HG02623 (cell line): ENCODE data around the gene ENOX1.

Experiments
- ATAC-seq: cut with Tn5 transposase; IDR thresholded peaks from one replicate; pipeline ENCODE4 v1.9.1; 2021; ENCODE audit warnings: moderate library complexity; ENCODE audit not compliant: unreplicated experiment

The ENOX1 gene

GRCh38 chr13:43492745-43493144 lies 294.0 kb downstream of the ENOX1 start:
- ATAC-seq = no peak

DNA sequence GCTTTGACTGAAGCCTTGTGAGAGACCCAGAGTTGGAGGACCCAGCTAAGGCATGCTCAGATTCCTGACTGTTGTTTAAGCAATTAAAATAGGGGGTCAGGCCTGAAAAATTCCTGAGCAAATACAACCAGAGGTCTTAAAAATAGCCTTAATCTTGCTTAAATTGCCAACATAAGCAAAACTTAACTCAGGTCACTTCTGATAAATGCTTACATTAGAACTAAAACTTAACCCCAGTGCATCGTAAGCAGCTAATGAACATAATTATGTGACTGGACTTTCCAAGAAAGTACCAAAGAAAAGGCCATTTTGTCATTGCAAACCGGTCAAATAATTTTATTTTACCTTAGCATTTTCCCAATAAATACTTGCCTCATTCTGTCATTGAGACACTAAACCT lies 294.5 kb downstream of the ENOX1 start:
- ATAC-seq = no peak

DNA sequence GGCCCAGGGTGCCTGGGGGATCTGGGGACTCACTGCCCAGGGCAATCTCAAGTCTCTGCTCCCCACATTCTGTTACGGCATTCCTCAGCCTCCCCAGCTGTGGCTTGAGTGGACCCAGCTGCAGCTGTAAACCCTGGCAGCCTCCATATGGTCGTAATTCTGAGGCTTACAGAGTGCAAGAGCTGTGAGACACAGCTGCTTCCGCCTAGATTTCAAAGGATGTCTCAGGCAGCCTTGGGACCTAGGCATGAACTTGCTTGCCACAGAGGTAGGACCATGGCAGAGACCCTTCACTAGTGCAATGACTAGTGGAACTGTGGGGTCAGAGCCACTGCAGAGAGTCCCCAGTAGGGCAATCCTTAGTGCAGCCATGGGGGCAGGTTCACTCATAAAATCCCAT lies 297.5 kb downstream of the ENOX1 start:
- ATAC-seq = no peak

- ATAC-seq = no peak
Measured at GRCh38 chr13:43487885-43488284, 298.9 kb downstream of the ENOX1 start.

- ATAC-seq = no peak
Measured at GRCh38 chr13:43487461-43487860, 299.3 kb downstream of the ENOX1 start.

DNA sequence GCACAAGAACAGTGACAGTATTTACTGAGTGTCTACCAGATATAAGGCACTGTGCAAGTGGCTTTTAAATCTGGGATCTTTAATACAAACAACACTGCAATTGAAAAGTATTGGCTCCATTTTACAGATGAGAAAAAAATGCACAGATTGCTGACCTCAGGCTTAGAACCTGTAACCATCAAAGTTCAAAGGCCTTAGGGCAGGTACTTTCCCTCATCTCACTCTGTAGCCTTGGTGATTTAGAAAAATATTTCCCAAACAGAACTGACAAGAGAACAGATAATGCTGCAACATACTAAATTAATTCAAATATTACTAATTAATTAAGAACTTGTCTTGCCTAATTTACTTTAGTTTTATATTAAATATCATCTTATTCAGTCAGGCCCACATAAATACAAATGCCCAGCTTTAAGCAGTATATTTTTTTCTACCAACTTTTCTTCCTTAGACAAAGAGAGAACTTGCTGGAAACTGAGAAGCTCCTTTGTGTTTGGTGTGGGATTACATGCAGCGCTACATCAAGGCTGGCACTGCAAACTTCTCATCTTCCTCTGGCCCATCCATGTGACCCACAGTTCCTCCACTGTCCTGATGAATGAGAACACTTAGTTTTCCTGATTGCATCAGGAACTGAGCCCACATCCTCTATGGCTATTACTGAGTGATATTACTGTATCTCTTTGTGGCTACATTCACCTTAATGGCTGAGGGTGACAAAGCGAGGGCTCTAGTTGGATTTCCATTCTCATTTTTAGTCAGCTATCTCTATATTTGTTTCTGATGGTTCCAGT lies 302.1 kb downstream of the ENOX1 start:
- no peak for ATAC-seq

DNA sequence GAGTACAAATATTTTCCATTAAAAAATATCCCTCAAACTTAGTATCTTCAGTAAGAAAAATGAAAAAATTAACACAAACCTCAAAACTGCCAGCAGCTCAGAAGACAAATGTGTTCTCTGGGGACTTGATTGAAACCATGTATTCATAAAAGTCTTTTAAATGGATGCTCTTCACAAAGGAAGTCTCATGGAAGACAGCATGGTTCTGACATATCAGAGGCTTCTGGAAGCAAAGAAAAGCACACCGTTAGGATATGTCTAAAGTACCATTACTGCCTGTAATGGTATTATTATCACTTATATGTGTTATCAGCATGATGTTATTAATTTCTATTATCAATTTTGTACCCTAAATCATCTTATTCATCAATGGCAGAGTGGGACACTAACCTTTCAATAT lies 302.8 kb downstream of the ENOX1 start:
- no peak for ATAC-seq

GRCh38 chr13:43482641-43483040 lies 304.1 kb downstream of the ENOX1 start:
- ATAC-seq = no peak

- ATAC-seq = no peak
Measured at GRCh38 chr13:43482026-43482425, 304.7 kb downstream of the ENOX1 start.

- ATAC-seq = no peak
Measured at GRCh38 chr13:43478902-43479301, 307.9 kb downstream of the ENOX1 start.

DNA sequence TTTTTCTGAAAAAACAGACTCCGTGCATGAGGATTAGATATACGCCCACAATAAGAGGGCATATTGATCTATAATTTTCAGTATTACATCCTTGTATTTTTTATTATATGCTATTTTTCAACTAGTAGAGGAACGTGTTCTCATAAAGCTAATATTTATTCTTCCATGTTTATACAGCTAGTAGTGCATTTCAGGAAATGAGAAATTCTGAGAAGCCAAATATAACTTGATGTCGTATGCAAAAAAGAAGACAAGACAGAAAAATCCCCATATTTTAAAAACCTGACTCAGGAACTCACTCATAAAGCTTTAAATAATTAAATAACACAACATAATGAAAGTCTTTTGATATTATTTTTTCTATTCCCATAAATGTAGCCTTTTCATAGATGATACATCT lies 308.6 kb downstream of the ENOX1 start:
- ATAC-seq = no peak

DNA sequence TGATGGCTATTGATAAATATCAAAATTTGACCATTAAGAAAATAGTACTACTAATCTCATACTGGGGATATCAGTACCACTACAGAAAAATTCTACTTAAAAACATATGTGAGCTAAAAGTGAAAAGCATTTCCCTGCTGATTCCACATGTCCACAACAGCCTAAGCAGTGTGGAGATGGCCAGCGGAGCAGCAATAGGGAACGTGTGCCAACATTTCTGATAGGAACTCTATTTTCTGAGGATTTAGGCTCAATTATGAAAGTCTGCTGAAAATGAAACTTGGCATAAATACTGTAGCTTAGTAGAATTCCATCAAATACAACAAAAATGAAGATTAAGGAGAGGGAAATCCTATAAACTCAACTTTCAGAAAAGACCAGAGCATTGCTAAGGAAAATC lies 311.6 kb downstream of the ENOX1 start:
- ATAC-seq = no peak

DNA sequence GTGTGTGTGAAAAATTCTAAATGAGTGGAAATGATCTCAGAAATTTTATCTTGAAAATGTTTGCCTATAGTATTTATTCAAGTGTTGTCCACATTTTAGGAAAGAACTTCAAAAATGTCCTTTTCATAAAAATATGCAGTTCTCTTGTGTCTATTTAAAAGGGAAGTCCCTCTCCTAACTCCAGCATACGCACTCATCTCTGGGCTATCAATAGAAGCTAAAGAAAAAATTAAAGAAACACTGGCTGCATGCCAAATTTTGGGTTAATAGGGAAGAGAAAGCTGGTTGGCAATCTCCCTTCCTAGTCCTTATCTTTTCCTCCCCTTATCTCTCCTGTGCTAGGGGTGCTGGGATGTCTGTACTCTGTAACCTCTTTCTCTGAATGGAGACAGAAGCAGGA lies 313.3 kb downstream of the ENOX1 start:
- ATAC-seq = no peak

- ATAC-seq = no peak
Measured at GRCh38 chr13:43472980-43473379, 313.8 kb downstream of the ENOX1 start.

DNA sequence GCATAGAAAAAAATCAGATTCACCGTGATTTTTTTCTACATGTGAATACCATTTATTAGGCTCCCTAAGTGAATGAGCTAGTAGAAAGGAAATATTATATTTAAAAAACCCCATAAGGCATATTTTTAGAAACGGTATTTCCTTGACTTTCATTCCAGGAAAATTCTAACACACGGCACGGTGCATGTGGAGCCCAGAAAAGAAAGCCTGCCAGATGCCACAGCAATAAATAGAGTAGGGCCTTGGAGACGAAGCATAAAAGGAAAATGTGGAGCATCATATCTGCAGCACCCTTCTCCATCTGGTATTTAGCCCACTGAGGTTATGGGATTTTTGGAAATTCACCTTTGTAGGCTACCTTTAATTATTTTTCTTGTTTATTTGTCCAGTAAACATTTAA lies 314.4 kb downstream of the ENOX1 start:
- ATAC-seq = no peak

DNA sequence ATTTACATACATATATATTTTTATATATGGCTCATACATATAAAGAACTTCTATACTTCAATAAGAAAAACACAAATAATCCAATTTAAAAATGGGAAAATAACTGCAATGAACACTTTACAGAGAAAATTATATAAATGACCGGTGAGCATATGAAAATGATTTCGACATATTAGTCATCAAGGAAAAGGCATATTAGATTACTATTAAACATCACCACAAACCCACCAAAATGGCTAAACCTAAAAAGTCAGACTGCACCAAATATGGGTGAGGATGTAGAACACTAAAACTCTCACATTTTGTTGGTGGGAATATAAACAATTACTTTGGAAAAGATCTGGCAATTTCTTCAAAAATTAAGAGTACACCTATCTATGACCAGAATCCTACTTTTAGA lies 316.2 kb downstream of the ENOX1 start:
- ATAC-seq = no peak

- ATAC-seq = no peak
Measured at GRCh38 chr13:43469791-43470190, 317.0 kb downstream of the ENOX1 start.

DNA sequence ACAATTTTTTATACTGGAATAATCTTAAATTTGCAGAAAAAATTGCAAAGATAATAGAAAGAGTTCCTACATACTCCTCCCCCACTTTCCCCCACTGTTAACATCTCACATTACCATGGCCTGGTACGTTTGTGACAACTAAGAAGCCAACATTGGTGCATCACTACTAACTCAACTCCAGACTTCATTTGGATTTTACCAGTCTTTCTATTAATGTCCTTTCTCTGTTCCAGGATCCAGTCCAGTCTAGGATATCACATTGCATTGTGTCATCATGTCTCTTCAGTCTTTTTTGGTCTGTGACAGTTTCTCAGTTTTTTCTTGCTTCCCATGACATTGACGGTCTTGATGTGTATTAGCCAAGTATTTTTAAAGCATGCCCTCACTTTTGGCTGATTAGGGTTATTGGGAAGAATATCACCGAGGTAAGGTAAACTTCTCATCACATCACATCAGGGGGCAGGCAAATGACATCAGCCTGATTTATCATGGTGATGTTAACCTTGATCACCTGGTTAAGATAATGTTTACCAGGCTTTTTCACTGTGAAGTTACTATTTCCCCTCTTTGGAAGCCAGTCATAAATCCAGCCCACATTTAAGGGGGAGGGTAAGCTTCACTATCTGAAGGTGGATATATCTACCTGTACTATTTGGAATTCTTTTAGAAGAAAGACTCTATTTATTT lies 322.1 kb downstream of the ENOX1 start:
- no peak for ATAC-seq

DNA sequence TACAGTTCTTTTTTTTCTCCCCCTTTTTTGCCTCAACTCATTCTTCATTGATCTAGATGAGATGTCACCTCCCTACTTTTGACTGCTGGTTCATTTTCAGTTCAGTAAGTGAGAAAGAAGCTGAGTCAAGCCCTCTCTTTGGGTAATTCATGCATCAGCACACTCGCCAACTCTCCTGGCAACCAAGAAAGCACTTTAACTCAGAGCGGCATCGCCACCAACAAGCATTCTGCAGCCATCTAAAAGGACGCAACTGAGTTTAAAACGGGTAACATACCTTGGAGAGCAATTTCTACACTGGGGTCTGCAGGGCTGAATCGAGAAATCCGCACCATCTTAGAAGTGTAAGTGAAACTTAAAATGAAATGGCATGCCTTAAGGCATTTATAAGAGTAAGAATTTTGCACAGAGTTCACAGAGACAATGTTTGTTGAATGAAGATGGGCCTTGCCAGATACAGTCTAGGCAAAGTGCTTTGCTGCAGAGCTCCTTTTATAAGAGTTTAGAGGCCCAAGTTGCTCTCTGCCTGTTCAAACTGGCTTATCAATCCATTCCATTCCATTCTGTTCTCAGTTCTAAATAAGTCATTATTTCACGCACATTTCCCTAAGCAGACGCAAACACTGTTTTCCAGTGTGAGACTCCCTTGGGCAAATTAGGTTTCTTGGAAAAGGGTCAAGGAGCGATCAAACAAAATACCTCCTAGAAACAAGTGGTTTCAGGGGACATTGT lies 338.0 kb downstream of the ENOX1 start:
- ATAC-seq = no peak

DNA sequence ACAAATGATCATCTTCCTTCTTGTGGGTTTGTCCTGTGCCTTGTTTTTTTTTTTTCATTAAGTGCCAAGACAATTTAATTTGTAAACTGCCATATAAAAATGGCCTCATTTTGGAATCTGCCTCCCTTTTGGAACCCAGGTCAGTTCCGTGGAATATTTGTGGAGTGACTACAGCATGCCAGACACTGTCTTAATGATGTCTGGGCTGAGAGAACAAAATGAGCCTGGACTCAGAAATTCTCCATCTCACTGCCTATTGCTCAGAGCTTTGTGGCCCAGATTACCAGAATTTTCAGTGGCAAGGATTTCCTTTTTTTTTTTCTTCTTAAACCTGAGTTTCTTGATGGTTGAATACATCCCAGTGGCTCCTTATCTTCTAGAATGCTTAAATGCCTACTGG lies 340.6 kb downstream of the ENOX1 start:
- no peak for ATAC-seq

DNA sequence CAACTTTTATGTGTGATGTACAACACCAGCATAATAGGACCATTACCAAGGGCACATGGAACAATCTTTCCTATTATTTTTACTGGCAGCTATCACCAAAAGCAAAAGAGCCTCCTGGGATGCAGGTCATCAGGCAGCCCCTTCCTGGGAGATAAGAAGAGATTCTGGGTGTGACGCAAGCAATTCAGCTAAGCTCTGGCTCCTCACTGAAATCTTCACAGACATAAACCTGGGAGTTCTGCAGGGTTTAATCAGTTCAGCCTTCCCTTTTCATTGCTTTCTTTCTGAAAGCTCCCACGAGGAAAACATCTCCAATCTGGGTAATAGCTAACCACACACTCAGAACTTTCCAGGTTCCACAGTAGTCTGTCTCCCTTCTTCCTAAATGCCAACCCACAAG lies 341.1 kb downstream of the ENOX1 start:
- ATAC-seq = no peak

DNA sequence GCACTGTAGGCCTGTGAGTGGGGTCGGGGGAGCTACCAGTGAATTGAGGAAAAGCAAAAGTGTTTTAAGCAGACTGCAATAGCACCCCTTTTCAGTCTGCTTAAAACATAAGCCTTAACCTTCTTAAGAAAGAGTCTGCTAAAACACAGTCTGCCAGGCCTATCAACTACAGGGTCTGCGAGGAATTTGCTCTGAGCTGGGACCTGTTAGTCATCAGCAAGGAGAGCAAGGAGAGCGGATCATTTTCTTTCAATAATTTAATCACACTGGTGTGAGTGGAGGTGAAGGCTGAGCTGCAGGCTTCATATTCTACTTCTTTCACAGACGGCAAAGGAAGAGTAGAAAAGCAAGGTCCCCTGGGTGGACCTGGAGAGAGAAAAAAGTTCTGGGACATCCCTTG lies 342.7 kb downstream of the ENOX1 start:
- no peak for ATAC-seq
